Raji (cell line): Measurements from ENCODE around the gene ZNF441.
A peak's percentile ranks its signal among the peaks of the same experiment; 100 is the strongest.

Experiments
- POLR2A ChIP-seq: IDR thresholded peaks from 2 replicates; pipeline ENCODE4 v1.6.1; 2011; ENCODE audit warnings: low read depth, low read length, control low read depth; ENCODE audit not compliant: insufficient read depth

ZNF441 gene

GRCh38 chr19:11763611-11764010, 3.2 kb upstream of the ZNF441 start:
- no peak for TF ChIP-seq POLR2A

- no peak for TF ChIP-seq POLR2A
Observed at GRCh38 chr19:11767633-11768133, 883 bp downstream of the ZNF441 start.

GRCh38 chr19:11769995-11770394, 3.2 kb downstream of the ZNF441 start:
- no peak for TF ChIP-seq POLR2A

GRCh38 chr19:11780431-11781020, 13.7 kb downstream of the ZNF441 start:
- no peak for TF ChIP-seq POLR2A

GRCh38 chr19:11781295-11782057, 14.7 kb downstream of the ZNF441 start:
- TF ChIP-seq POLR2A: no peak

- TF ChIP-seq POLR2A: no peak
Observed at GRCh38 chr19:11783767-11784166, 17.0 kb downstream of the ZNF441 start.

GRCh38 chr19:11784356-11784755, 17.6 kb downstream of the ZNF441 start:
- TF ChIP-seq POLR2A: no peak

GRCh38 chr19:11787536-11787935, 20.7 kb downstream of the ZNF441 start:
- TF ChIP-seq POLR2A: no peak

GRCh38 chr19:11792942-11793341, 26.1 kb downstream of the ZNF441 start:
- no peak for TF ChIP-seq POLR2A

- no peak for TF ChIP-seq POLR2A
Observed at GRCh38 chr19:11797491-11797890, 30.7 kb downstream of the ZNF441 start.

GRCh38 chr19:11798391-11799330, 31.9 kb downstream of the ZNF441 start, which contains the start of gene ZNF491:
ZNF491 (plus strand) TSS chr19:11798523; CDS start chr19:11805954, 7,431 bp downstream.
- TF ChIP-seq POLR2A: peak; percentile 70

GRCh38 chr19:11806354-11807098, 39.7 kb downstream of the ZNF441 start:
- no peak for TF ChIP-seq POLR2A

- TF ChIP-seq POLR2A: no peak
Observed at GRCh38 chr19:11807099-11807380, 40.2 kb downstream of the ZNF441 start.

GRCh38 chr19:11813703-11814028, 46.9 kb downstream of the ZNF441 start:
- TF ChIP-seq POLR2A: no peak
